ENCODE results near the gene CELA2A.

- TF ChIP-seq RCOR1 (IDR thresholded peaks at IDR 0.05; ENCODE audit: borderline replicate concordance in 1 of 2, low read depth in 2 of 2, low read length in 2 of 2), result no peak
- no peak for TF ChIP-seq ZNF79 (CRISPR knock-in tag; IDR thresholded peaks at IDR 0.05; ENCODE audit: low read depth)
- no peak for TF ChIP-seq ZNF347 (CRISPR knock-in tag; IDR thresholded peaks at IDR 0.05; ENCODE audit: low read depth)
- no peak for TF ChIP-seq ZNF140 (CRISPR knock-in tag; IDR thresholded peaks at IDR 0.05)
- TF ChIP-seq CREM (IDR thresholded peaks at IDR 0.05; ENCODE audit: low read depth), result no peak
- no peak for TF ChIP-seq ELF4 (CRISPR knock-in tag; IDR thresholded peaks at IDR 0.05)
- no peak for TF ChIP-seq MXI1 (IDR thresholded peaks at IDR 0.05; ENCODE audit: low read depth, low read length)
- no peak for TF ChIP-seq FOSL1 (tag; conservative IDR thresholded peaks at IDR 0.05)
- TF ChIP-seq GTF2F1 (IDR thresholded peaks at IDR 0.05; ENCODE audit: low read depth, low read length), result no peak
- TF ChIP-seq HIVEP1 (CRISPR knock-in tag; IDR thresholded peaks at IDR 0.05), result no peak
These were observed 45.7 kb upstream of the CELA2A start for GRCh38 chr1:15410884-15411245.

Data from K562 (cell line).